ENCODE results near the gene AVP. TPM values are rescaled to one million over a fixed set of nuclear protein-coding genes. Genes with fewer than 3 reads are reported as not detected.
"Not testable (repeated sequence)": the region's sequence is repeated elsewhere in the genome, so short reads cannot be mapped to it uniquely, and the experiment has no call there.

The AVP gene
- not detected in 2 replicates for total RNA-seq (2012; rRNA removed)

- Histone ChIP-seq H3K4me1 (ENCODE audit: control insufficient read depth, insufficient read depth, low read length) (peaks cover 9% of the 10 kb centered on the region), H3K36me3 (ENCODE audit: insufficient read depth, low read length) (no peaks in the 10 kb centered on the region), H3K27me3 (ENCODE audit: control insufficient read depth, insufficient read depth, low read length) (peaks cover 49% of the 10 kb centered on the region), H3K9ac (ENCODE audit: low read depth, low read length) (no peak within 1 kb of the TSS), H3K4me3 (ENCODE audit: low read length) (no peak within 1 kb of the TSS), H3K4me2 (ENCODE audit: low read length) (no peak within 1 kb of the TSS), H3K9me3 (replicated peaks; ENCODE audit: low read length) (no peaks in the 10 kb centered on the region)
Measured at GRCh38 chr20:3084283-3084985, at the start of gene AVP. AVP (minus strand) TSS chr20:3084724; CDS start chr20:3084674, 50 bp downstream.

- H3K27me3 ChIP-seq (ENCODE audit: control insufficient read depth, insufficient read depth, low read length), result no peaks in the 10 kb centered on the region
Measured at GRCh38 chr20:3134151-3134550, 49.6 kb upstream of the AVP start.

GRCh38 chr20:3133155-3133554, 48.6 kb upstream of the AVP start:
- no peak overlapping the region for H3K4me2 ChIP-seq (ENCODE audit: low read length)
- H3K4me1 ChIP-seq (ENCODE audit: control insufficient read depth, insufficient read depth, low read length), result peaks cover 27% of the 10 kb centered on the region
- H3K4me3 ChIP-seq (ENCODE audit: low read length), result no peak overlapping the region
- H3K36me3 ChIP-seq (ENCODE audit: insufficient read depth, low read length), result no peaks in the 10 kb centered on the region
- H3K9me3 ChIP-seq (replicated peaks; ENCODE audit: low read length), result no peaks in the 10 kb centered on the region
- H3K27me3 ChIP-seq (ENCODE audit: control insufficient read depth, insufficient read depth, low read length), result no peaks in the 10 kb centered on the region
- no peak overlapping the region for H3K9ac ChIP-seq (ENCODE audit: low read depth, low read length)

More at GRCh38 chr20:3134151-3134550, 49.6 kb upstream of the AVP start:
- peaks cover 27% of the 10 kb centered on the region for H3K4me1 ChIP-seq (ENCODE audit: control insufficient read depth, insufficient read depth, low read length)
- H3K9ac ChIP-seq (ENCODE audit: low read depth, low read length), result no peak overlapping the region
- H3K4me2 ChIP-seq (ENCODE audit: low read length), result no peak overlapping the region
- H3K4me3 ChIP-seq (ENCODE audit: low read length), result no peak overlapping the region
- no peaks in the 10 kb centered on the region for H3K9me3 ChIP-seq (replicated peaks; ENCODE audit: low read length)
- no peaks in the 10 kb centered on the region for H3K36me3 ChIP-seq (ENCODE audit: insufficient read depth, low read length)

GRCh38 chr20:3130051-3130600, 45.6 kb upstream of the AVP start:
- Histone ChIP-seq H3K9ac (ENCODE audit: low read depth, low read length) (no peak overlapping the region), H3K4me1 (ENCODE audit: control insufficient read depth, insufficient read depth, low read length) (peaks cover 18% of the 10 kb centered on the region), H3K9me3 (replicated peaks; ENCODE audit: low read length) (no peaks in the 10 kb centered on the region), H3K27me3 (ENCODE audit: control insufficient read depth, insufficient read depth, low read length) (no peaks in the 10 kb centered on the region), H3K36me3 (ENCODE audit: insufficient read depth, low read length) (no peaks in the 10 kb centered on the region), H3K4me3 (ENCODE audit: low read length) (no peak overlapping the region), H3K4me2 (ENCODE audit: low read length) (no peak overlapping the region)

- H3K4me2 ChIP-seq (ENCODE audit: low read length), result no peak overlapping the region
- no peak overlapping the region for H3K4me3 ChIP-seq (ENCODE audit: low read length)
- H3K9me3 ChIP-seq (replicated peaks; ENCODE audit: low read length), result no peaks in the 10 kb centered on the region
Measured at GRCh38 chr20:3129094-3129493, 44.6 kb upstream of the AVP start.

GRCh38 chr20:3128275-3128984, 43.9 kb upstream of the AVP start:
- Histone ChIP-seq H3K9me3 (replicated peaks; ENCODE audit: low read length) (no peaks in the 10 kb centered on the region), H3K4me2 (ENCODE audit: low read length) (no peak overlapping the region), H3K4me3 (ENCODE audit: low read length) (no peak overlapping the region), H3K27me3 (ENCODE audit: control insufficient read depth, insufficient read depth, low read length) (no peaks in the 10 kb centered on the region), H3K9ac (ENCODE audit: low read depth, low read length) (no peak overlapping the region), H3K4me1 (ENCODE audit: control insufficient read depth, insufficient read depth, low read length) (peaks cover 13% of the 10 kb centered on the region), H3K36me3 (ENCODE audit: insufficient read depth, low read length) (no peaks in the 10 kb centered on the region)

More at GRCh38 chr20:3129094-3129493, 44.6 kb upstream of the AVP start:
- Histone ChIP-seq H3K9ac (ENCODE audit: low read depth, low read length) (no peak overlapping the region), H3K4me1 (ENCODE audit: control insufficient read depth, insufficient read depth, low read length) (peaks cover 12% of the 10 kb centered on the region), H3K36me3 (ENCODE audit: insufficient read depth, low read length) (no peaks in the 10 kb centered on the region), H3K27me3 (ENCODE audit: control insufficient read depth, insufficient read depth, low read length) (no peaks in the 10 kb centered on the region)

GRCh38 chr20:3126527-3126859, 42.0 kb upstream of the AVP start:
- H3K4me3 ChIP-seq (ENCODE audit: low read length), result no peak overlapping the region
- H3K4me2 ChIP-seq (ENCODE audit: low read length), result no peak overlapping the region
- H3K9me3 ChIP-seq (replicated peaks; ENCODE audit: low read length), result no peaks in the 10 kb centered on the region
- peaks cover 13% of the 10 kb centered on the region for H3K36me3 ChIP-seq (ENCODE audit: insufficient read depth, low read length)
- peak overlapping the region; percentile 33 for H3K9ac ChIP-seq (ENCODE audit: low read depth, low read length)
- H3K27me3 ChIP-seq (ENCODE audit: control insufficient read depth, insufficient read depth, low read length), result no peaks in the 10 kb centered on the region
- peaks cover 20% of the 10 kb centered on the region for H3K4me1 ChIP-seq (ENCODE audit: control insufficient read depth, insufficient read depth, low read length)

GRCh38 chr20:3125776-3126526, 41.4 kb upstream of the AVP start:
- H3K9me3 ChIP-seq (replicated peaks; ENCODE audit: low read length); H3K27me3 ChIP-seq (ENCODE audit: control insufficient read depth, insufficient read depth, low read length); H3K4me3 ChIP-seq (ENCODE audit: low read length); H3K4me2 ChIP-seq (ENCODE audit: low read length): not testable (repeated sequence)
- Histone ChIP-seq H3K36me3 (ENCODE audit: insufficient read depth, low read length) (peaks cover 17% of the 10 kb centered on the region), H3K4me1 (ENCODE audit: control insufficient read depth, insufficient read depth, low read length) (peaks cover 20% of the 10 kb centered on the region), H3K9ac (ENCODE audit: low read depth, low read length) (peak overlapping the region; percentile 33)

GRCh38 chr20:3124773-3125560, 40.4 kb upstream of the AVP start:
- H3K27me3 ChIP-seq (ENCODE audit: control insufficient read depth, insufficient read depth, low read length); H3K9me3 ChIP-seq (replicated peaks; ENCODE audit: low read length); H3K4me2 ChIP-seq (ENCODE audit: low read length); H3K4me3 ChIP-seq (ENCODE audit: low read length); H3K9ac ChIP-seq (ENCODE audit: low read depth, low read length): not testable (repeated sequence)
- peaks cover 17% of the 10 kb centered on the region for H3K36me3 ChIP-seq (ENCODE audit: insufficient read depth, low read length)
- peaks cover 20% of the 10 kb centered on the region for H3K4me1 ChIP-seq (ENCODE audit: control insufficient read depth, insufficient read depth, low read length)

- H3K4me3 ChIP-seq (ENCODE audit: low read length); H3K9me3 ChIP-seq (replicated peaks; ENCODE audit: low read length); H3K27me3 ChIP-seq (ENCODE audit: control insufficient read depth, insufficient read depth, low read length): not testable (repeated sequence)
- Histone ChIP-seq H3K36me3 (ENCODE audit: insufficient read depth, low read length) (peaks cover 17% of the 10 kb centered on the region), H3K4me2 (ENCODE audit: low read length) (peak overlapping the region; percentile 39), H3K9ac (ENCODE audit: low read depth, low read length) (peak overlapping the region; percentile 39), H3K4me1 (ENCODE audit: control insufficient read depth, insufficient read depth, low read length) (peaks cover 20% of the 10 kb centered on the region)
Measured at GRCh38 chr20:3124163-3124562, 39.6 kb upstream of the AVP start.

GRCh38 chr20:3123542-3123941, 39.0 kb upstream of the AVP start:
- peaks cover 17% of the 10 kb centered on the region for H3K36me3 ChIP-seq (ENCODE audit: insufficient read depth, low read length)
- peak overlapping the region; percentile 43 for H3K9ac ChIP-seq (ENCODE audit: low read depth, low read length)
- H3K4me1 ChIP-seq (ENCODE audit: control insufficient read depth, insufficient read depth, low read length), result peaks cover 20% of the 10 kb centered on the region
- H3K9me3 ChIP-seq (replicated peaks; ENCODE audit: low read length), result no peaks in the 10 kb centered on the region
- peak overlapping the region; percentile 39 for H3K4me2 ChIP-seq (ENCODE audit: low read length)
- no peak overlapping the region for H3K4me3 ChIP-seq (ENCODE audit: low read length)
- H3K27me3 ChIP-seq (ENCODE audit: control insufficient read depth, insufficient read depth, low read length), result no peaks in the 10 kb centered on the region
